GM18873 (cell line): ENCODE results near the gene ANP32A.
"Not testable (repeated sequence)": the region's sequence is repeated elsewhere in the genome, so short reads cannot be mapped to it uniquely, and the experiment has no call there.

Experiments
- ATAC-seq: cut with Tn5 transposase; IDR thresholded peaks from one replicate; pipeline ENCODE4 v1.9.1; 2021; ENCODE audit warnings: mild to moderate bottlenecking, moderate library complexity, moderate number of reproducible peaks; ENCODE audit not compliant: unreplicated experiment, low FRiP score

Gene ANP32A

GRCh38 chr15:68763063-68763462 lies 57.6 kb downstream of the ANP32A start:
- no peak for ATAC-seq

GRCh38 chr15:68759982-68760579 lies 60.6 kb downstream of the ANP32A start:
- not testable (repeated sequence) for ATAC-seq

GRCh38 chr15:68755731-68756130 lies 65.0 kb downstream of the ANP32A start:
- no peak for ATAC-seq

- ATAC-seq = no peak
Observed at GRCh38 chr15:68751622-68752021, 69.1 kb downstream of the ANP32A start.

- no peak for ATAC-seq
Observed at GRCh38 chr15:68749793-68750192, 70.9 kb downstream of the ANP32A start.

- no peak for ATAC-seq
Observed at GRCh38 chr15:68749365-68749764, 71.3 kb downstream of the ANP32A start.

- ATAC-seq = no peak
Observed at GRCh38 chr15:68743256-68743655, 77.4 kb downstream of the ANP32A start.

GRCh38 chr15:68739390-68740080 lies 81.2 kb downstream of the ANP32A start:
- no peak for ATAC-seq

- no peak for ATAC-seq
Observed at GRCh38 chr15:68735610-68736009, 85.1 kb downstream of the ANP32A start.

GRCh38 chr15:68734881-68735280 lies 85.8 kb downstream of the ANP32A start:
- no peak for ATAC-seq

GRCh38 chr15:68734352-68734751 lies 86.3 kb downstream of the ANP32A start:
- no peak for ATAC-seq

- no peak for ATAC-seq
Observed at GRCh38 chr15:68733666-68734065, 87.0 kb downstream of the ANP32A start.

- no peak for ATAC-seq
Observed at GRCh38 chr15:68732451-68732850, 88.2 kb downstream of the ANP32A start.

- no peak for ATAC-seq
Observed at GRCh38 chr15:68730976-68731897, 89.5 kb downstream of the ANP32A start.

- no peak for ATAC-seq
Observed at GRCh38 chr15:68730471-68730919, 90.2 kb downstream of the ANP32A start.

GRCh38 chr15:68729789-68730411 lies 90.8 kb downstream of the ANP32A start:
- no peak for ATAC-seq
